Measurements from ENCODE around the gene HBEGF. TPM values are rescaled to one million over a fixed set of nuclear protein-coding genes. Genes with fewer than 3 reads are reported as not detected.
A peak's percentile ranks its signal among the peaks of the same experiment; 100 is the strongest.

Gene HBEGF
- total RNA-seq, 4 donors from 2014 or later, result 5.8 to 13.0 (median 12.6) TPM

GRCh38 chr5:140329739-140330481 is 16.5 kb downstream of the HBEGF start:
- no peak for TF ChIP-seq POLR2A (IDR thresholded peaks at IDR 0.05)
- WGBS, 2 donors, result 74 to 76% methylated on average over 5 of the region's 5 CpGs

GRCh38 chr5:140328036-140328764 is 18.2 kb downstream of the HBEGF start:
- Histone ChIP-seq H3K4me3 (replicated peaks in 1 of 3) (no peak overlapping the region), H3K27me3 (no peaks in the 10 kb centered on the region), H3K9me3 (no peaks in the 10 kb centered on the region), H3K36me3 (peaks cover 1 to 4% of the 10 kb centered on the region in 2 donors), H3K4me1 (peaks cover 27 to 37% of the 10 kb centered on the region in 2 donors), H3K27ac (peak overlapping the region in 2 of 3 donors; percentile 4 to 24)
- TF ChIP-seq POLR2A (IDR thresholded peaks at IDR 0.05), result no peak
- TF ChIP-seq, protein P1, sequence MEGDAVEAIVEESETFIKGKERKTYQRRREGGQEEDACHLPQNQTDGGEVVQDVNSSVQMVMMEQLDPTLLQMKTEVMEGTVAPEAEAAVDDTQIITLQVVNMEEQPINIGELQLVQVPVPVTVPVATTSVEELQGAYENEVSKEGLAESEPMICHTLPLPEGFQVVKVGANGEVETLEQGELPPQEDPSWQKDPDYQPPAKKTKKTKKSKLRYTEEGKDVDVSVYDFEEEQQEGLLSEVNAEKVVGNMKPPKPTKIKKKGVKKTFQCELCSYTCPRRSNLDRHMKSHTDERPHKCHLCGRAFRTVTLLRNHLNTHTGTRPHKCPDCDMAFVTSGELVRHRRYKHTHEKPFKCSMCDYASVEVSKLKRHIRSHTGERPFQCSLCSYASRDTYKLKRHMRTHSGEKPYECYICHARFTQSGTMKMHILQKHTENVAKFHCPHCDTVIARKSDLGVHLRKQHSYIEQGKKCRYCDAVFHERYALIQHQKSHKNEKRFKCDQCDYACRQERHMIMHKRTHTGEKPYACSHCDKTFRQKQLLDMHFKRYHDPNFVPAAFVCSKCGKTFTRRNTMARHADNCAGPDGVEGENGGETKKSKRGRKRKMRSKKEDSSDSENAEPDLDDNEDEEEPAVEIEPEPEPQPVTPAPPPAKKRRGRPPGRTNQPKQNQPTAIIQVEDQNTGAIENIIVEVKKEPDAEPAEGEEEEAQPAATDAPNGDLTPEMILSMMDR (IDR thresholded peaks at IDR 0.05), result no peak
- WGBS, 2 donors, result 82 to 88% methylated on average over 8 of the region's 8 CpGs
- DNase-seq, result no peak
- intact Hi-C loops (cut with DNase I), result no loop called here

More at GRCh38 chr5:140329739-140330481, 16.5 kb downstream of the HBEGF start:
- Histone ChIP-seq H3K4me1 (peaks cover 10 to 20% of the 10 kb centered on the region in 2 donors), H3K9me3 (no peaks in the 10 kb centered on the region), H3K4me3 (replicated peaks in 1 of 3) (no peak overlapping the region), H3K27me3 (no peaks in the 10 kb centered on the region), H3K36me3 (peaks cover 9 to 18% of the 10 kb centered on the region in 2 donors), H3K27ac (no peak overlapping the region)
- intact Hi-C loops (cut with DNase I), result no loop called here
- DNase-seq, result no peak

GRCh38 chr5:140327589-140327988 is 18.8 kb downstream of the HBEGF start:
- no peaks in the 10 kb centered on the region for H3K36me3 ChIP-seq
- peaks cover 33 to 43% of the 10 kb centered on the region in 2 donors for H3K4me1 ChIP-seq
- no peak for TF ChIP-seq POLR2A (IDR thresholded peaks at IDR 0.05)
- no peak for DNase-seq
- H3K4me3 ChIP-seq (replicated peaks in 1 of 3), result no peak overlapping the region
- H3K27me3 ChIP-seq, result no peaks in the 10 kb centered on the region
- no peaks in the 10 kb centered on the region for H3K9me3 ChIP-seq
- intact Hi-C loops (cut with DNase I), result no loop called here
- WGBS, 2 donors, result 39 to 42% methylated on average over 2 of the region's 2 CpGs
- H3K27ac ChIP-seq, result peak overlapping the region in 2 of 3 donors; percentile 4 to 24

GRCh38 chr5:140325486-140325885 is 20.9 kb downstream of the HBEGF start:
- Histone ChIP-seq H3K27ac (peak overlapping the region in 2 of 3 donors; percentile 93 to 94), H3K4me1 (peaks cover 43 to 53% of the 10 kb centered on the region in 2 donors)
- 91 to 96% methylated on average over 3 of the region's 3 CpGs for WGBS, 2 donors

GRCh38 chr5:140324617-140325241 is 21.7 kb downstream of the HBEGF start:
- TF ChIP-seq, protein P1 (IDR thresholded peaks at IDR 0.05), result no peak
- TF ChIP-seq POLR2A (IDR thresholded peaks at IDR 0.05), result no peak
- H3K4me1 ChIP-seq, result peaks cover 43 to 53% of the 10 kb centered on the region in 2 donors
- no peaks in the 10 kb centered on the region for H3K9me3 ChIP-seq
- H3K27ac ChIP-seq, result peak overlapping the region; percentile 91 to 94 (median 93)
- 55 to 77% methylated on average over 1 of the region's 1 CpG for WGBS, 2 donors
- H3K36me3 ChIP-seq, result no peaks in the 10 kb centered on the region
- no peak for DNase-seq
- no peak overlapping the region for H3K4me3 ChIP-seq (replicated peaks in 1 of 3)
- H3K27me3 ChIP-seq, result no peaks in the 10 kb centered on the region
- intact Hi-C loops (cut with DNase I), result no loop called here

More at GRCh38 chr5:140325486-140325885, 20.9 kb downstream of the HBEGF start:
- no peaks in the 10 kb centered on the region for H3K36me3 ChIP-seq
- H3K9me3 ChIP-seq, result no peaks in the 10 kb centered on the region
- H3K4me3 ChIP-seq (replicated peaks in 1 of 3), result no peak overlapping the region
- TF ChIP-seq POLR2A (IDR thresholded peaks at IDR 0.05), result no peak
- TF ChIP-seq, protein P1 (IDR thresholded peaks at IDR 0.05), result no peak
- no peaks in the 10 kb centered on the region for H3K27me3 ChIP-seq
- intact Hi-C loops (cut with DNase I), result no loop called here
- DNase-seq, result no peak

Measured in thyroid gland (tissue), 4 donors.